NCI-H2107 treated with DMSO at 0.1 percent for 48 hours (cell line): Measurements from ENCODE around the gene BCR.
"Not testable (repeated sequence)": the region's sequence is repeated elsewhere in the genome, so short reads cannot be mapped to it uniquely, and the experiment has no call there.

Experiments used
- DNase-seq: peaks from one replicate; lab custom pipeline; 2025; ENCODE audit not compliant: unreplicated experiment; lab: John Stamatoyannopoulos, UW

BCR gene

GRCh38 chr22:23180301-23180892 is at the start of gene BCR:
Gene BCR (plus strand): TSS chr22:23180509. CDS start chr22:23180961, 452 bp downstream.
- DNase-seq: no peak

GRCh38 chr22:23130697-23131096 is 49.6 kb upstream of the BCR start:
- no peak for DNase-seq

GRCh38 chr22:23131931-23132330 is 48.4 kb upstream of the BCR start:
- no peak for DNase-seq

- DNase-seq: no peak
Observed at GRCh38 chr22:23132376-23133091, 47.8 kb upstream of the BCR start.

- DNase-seq: no peak
Observed at GRCh38 chr22:23133922-23134321, 46.4 kb upstream of the BCR start.

GRCh38 chr22:23136991-23137390 is 43.3 kb upstream of the BCR start:
- DNase-seq: not testable (repeated sequence)

- no peak for DNase-seq
Observed at GRCh38 chr22:23137468-23137867, 42.8 kb upstream of the BCR start.

GRCh38 chr22:23137905-23138561 is 42.3 kb upstream of the BCR start:
- DNase-seq: no peak

GRCh38 chr22:23138584-23139435 is 41.5 kb upstream of the BCR start:
- DNase-seq: no peak

- DNase-seq: no peak
Observed at GRCh38 chr22:23140385-23140784, 39.9 kb upstream of the BCR start.

- DNase-seq: no peak
Observed at GRCh38 chr22:23142546-23143105, 37.7 kb upstream of the BCR start.

GRCh38 chr22:23143119-23143518 is 37.2 kb upstream of the BCR start:
- DNase-seq: no peak

- DNase-seq: no peak
Observed at GRCh38 chr22:23144432-23144831, 35.9 kb upstream of the BCR start.

- DNase-seq: peak; percentile 91
Observed at GRCh38 chr22:23144932-23145877, 35.1 kb upstream of the BCR start, which contains the start of gene RAB36. Gene RAB36 (plus strand): TSS chr22:23145477. CDS start chr22:23146617, 1,140 bp downstream.

GRCh38 chr22:23145878-23146470 is 34.3 kb upstream of the BCR start:
- no peak for DNase-seq

GRCh38 chr22:23146478-23147205 is 33.7 kb upstream of the BCR start:
- DNase-seq: no peak

- DNase-seq: peak; percentile 12
Observed at GRCh38 chr22:23147617-23148387, 32.5 kb upstream of the BCR start.

GRCh38 chr22:23149743-23150238 is 30.5 kb upstream of the BCR start:
- no peak for DNase-seq
